MM.1S (cell line): ENCODE data around the gene ZBTB24.

Experiments
- DNase-seq: peaks from one replicate; pipeline ENCODE4 v3.0.0-alpha.2; 2015
- H2AFZ ChIP-seq: fragments of 300-600 bp; sonication (generic); 2 replicates; pipeline ENCODE4 v1.6.0; 2016; ENCODE audit warnings: antibody characterized with exemption, low read length
- H3F3A ChIP-seq: fragments of 300-600 bp; sonication (generic); 2 replicates; pipeline ENCODE4 v1.6.1; 2016; ENCODE audit warnings: mild to moderate bottlenecking, antibody characterized with exemption, low read length, moderate library complexity, mixed read lengths; ENCODE audit not compliant: insufficient read depth
- H3K27ac ChIP-seq: fragments of 300-600 bp; sonication (generic); 2 replicates; pipeline ENCODE4 v1.5.1; 2016; ENCODE audit warnings: mild to moderate bottlenecking, low read length
- H3K27me3 ChIP-seq: fragments of 300-600 bp; sonication (generic); replicated peaks from 2 replicates; pipeline ENCODE4 v1.6.0; 2016; ENCODE audit warnings: low read length; ENCODE audit not compliant: insufficient read depth
- H3K36me3 ChIP-seq: fragments of 300-600 bp; sonication (generic); replicated peaks from 2 replicates; pipeline ENCODE4 v1.6.1; 2016; ENCODE audit warnings: mild to moderate bottlenecking, low read length, mixed read lengths; ENCODE audit not compliant: insufficient read depth
- H3K4me1 ChIP-seq: fragments of 300-600 bp; sonication (generic); 2 replicates; pipeline ENCODE4 v1.6.1; 2016; ENCODE audit warnings: low read length, mixed read lengths
- H3K4me2 ChIP-seq: fragments of 300-600 bp; sonication (generic); 2 replicates; pipeline ENCODE4 v1.6.0; 2016; ENCODE audit warnings: low read depth, low read length
- H3K4me3 ChIP-seq: fragments of 300-600 bp; sonication (generic); 2 replicates; pipeline ENCODE4 v1.5.1; 2016; ENCODE audit warnings: low read length, mixed read lengths
- H3K79me2 ChIP-seq: fragments of 300-600 bp; sonication (generic); 2 replicates; pipeline ENCODE4 v1.6.1; 2016; ENCODE audit warnings: mixed run types, low read length, mixed read lengths
- H3K9ac ChIP-seq: fragments of 300-600 bp; sonication (generic); 2 replicates; pipeline ENCODE4 v1.6.1; 2016; ENCODE audit warnings: low read length, mixed read lengths
- H3K9me2 ChIP-seq: fragments of 300-600 bp; sonication (generic); replicated peaks from 2 replicates; pipeline ENCODE4 v1.6.1; 2016; ENCODE audit warnings: mild to moderate bottlenecking, low read length, mixed read lengths; ENCODE audit not compliant: insufficient read depth
- H3K9me3 ChIP-seq: fragments of 300-600 bp; sonication (generic); replicated peaks from 2 replicates; pipeline ENCODE4 v1.6.1; 2016; ENCODE audit warnings: mild to moderate bottlenecking, low read length, mixed read lengths; ENCODE audit not compliant: insufficient read depth
- H4K20me1 ChIP-seq: fragments of 300-600 bp; sonication (generic); 2 replicates; pipeline ENCODE4 v1.6.1; 2016; ENCODE audit warnings: mild to moderate bottlenecking, low read length, moderate library complexity, mixed read lengths; ENCODE audit not compliant: insufficient read depth
- EZH2 ChIP-seq: fragments of 300-600 bp; sonication (generic); optimal IDR thresholded peaks from 2 replicates; pipeline ENCODE3; 2017; ENCODE audit warnings: low read depth, mild to moderate bottlenecking, antibody characterized with exemption, low read length, mixed read lengths
- EZH2phosphoT487 ChIP-seq: fragments of 300-600 bp; sonication (generic); IDR thresholded peaks from 2 replicates; pipeline ENCODE4 v1.6.1; 2018; ENCODE audit warnings: antibody characterized with exemption, low read length
- TF ChIP-seq, protein P1 (sequence below): fragments of 300-600 bp; sonication (generic); IDR thresholded peaks from 2 replicates; pipeline ENCODE4 v1.5.1; 2016; ENCODE audit warnings: antibody characterized with exemption, low read length, mixed read lengths

Gene ZBTB24

GRCh38 chr6:109503327-109504224 lies 20.6 kb upstream of the ZBTB24 start:
- no peak overlapping the region for H3K9ac ChIP-seq
- no peaks in the 10 kb centered on the region for H3K4me1 ChIP-seq
- no peaks in the 10 kb centered on the region for H3K27me3 ChIP-seq
- no peaks in the 10 kb centered on the region for H3K9me2 ChIP-seq
- no peak overlapping the region for H2AFZ ChIP-seq
- H3K4me3 ChIP-seq: no peak overlapping the region
- no peak overlapping the region for H3K4me2 ChIP-seq
- no peaks in the 10 kb centered on the region for H3K36me3 ChIP-seq
- H4K20me1 ChIP-seq: no peaks in the 10 kb centered on the region
- H3K79me2 ChIP-seq: no peaks in the 10 kb centered on the region
- no peak for TF ChIP-seq EZH2
- TF ChIP-seq EZH2phosphoT487: no peak
- TF ChIP-seq, protein P1, sequence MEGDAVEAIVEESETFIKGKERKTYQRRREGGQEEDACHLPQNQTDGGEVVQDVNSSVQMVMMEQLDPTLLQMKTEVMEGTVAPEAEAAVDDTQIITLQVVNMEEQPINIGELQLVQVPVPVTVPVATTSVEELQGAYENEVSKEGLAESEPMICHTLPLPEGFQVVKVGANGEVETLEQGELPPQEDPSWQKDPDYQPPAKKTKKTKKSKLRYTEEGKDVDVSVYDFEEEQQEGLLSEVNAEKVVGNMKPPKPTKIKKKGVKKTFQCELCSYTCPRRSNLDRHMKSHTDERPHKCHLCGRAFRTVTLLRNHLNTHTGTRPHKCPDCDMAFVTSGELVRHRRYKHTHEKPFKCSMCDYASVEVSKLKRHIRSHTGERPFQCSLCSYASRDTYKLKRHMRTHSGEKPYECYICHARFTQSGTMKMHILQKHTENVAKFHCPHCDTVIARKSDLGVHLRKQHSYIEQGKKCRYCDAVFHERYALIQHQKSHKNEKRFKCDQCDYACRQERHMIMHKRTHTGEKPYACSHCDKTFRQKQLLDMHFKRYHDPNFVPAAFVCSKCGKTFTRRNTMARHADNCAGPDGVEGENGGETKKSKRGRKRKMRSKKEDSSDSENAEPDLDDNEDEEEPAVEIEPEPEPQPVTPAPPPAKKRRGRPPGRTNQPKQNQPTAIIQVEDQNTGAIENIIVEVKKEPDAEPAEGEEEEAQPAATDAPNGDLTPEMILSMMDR: no peak
- no peaks in the 10 kb centered on the region for H3F3A ChIP-seq
- H3K9me3 ChIP-seq: no peaks in the 10 kb centered on the region
- H3K27ac ChIP-seq: no peak overlapping the region
- no peak for DNase-seq

GRCh38 chr6:109498936-109499335 lies 15.9 kb upstream of the ZBTB24 start:
- Histone ChIP-seq H3K4me3 (no peak overlapping the region), H3K36me3 (no peaks in the 10 kb centered on the region), H3K4me2 (no peak overlapping the region), H3K79me2 (no peaks in the 10 kb centered on the region), H3F3A (no peaks in the 10 kb centered on the region), H4K20me1 (no peaks in the 10 kb centered on the region), H3K9ac (no peak overlapping the region), H3K4me1 (no peaks in the 10 kb centered on the region), H3K9me3 (no peaks in the 10 kb centered on the region), H2AFZ (no peak overlapping the region), H3K27ac (no peak overlapping the region), H3K9me2 (no peaks in the 10 kb centered on the region), H3K27me3 (no peaks in the 10 kb centered on the region)
- TF ChIP-seq EZH2 (no peak), EZH2phosphoT487 (no peak)
- no peak for DNase-seq

- Histone ChIP-seq H3K9ac (no peak overlapping the region), H3K27me3 (no peaks in the 10 kb centered on the region), H2AFZ (no peak overlapping the region), H4K20me1 (no peaks in the 10 kb centered on the region), H3K4me2 (no peak overlapping the region), H3K4me3 (no peak overlapping the region), H3K9me2 (no peaks in the 10 kb centered on the region), H3K9me3 (no peaks in the 10 kb centered on the region), H3F3A (no peaks in the 10 kb centered on the region), H3K36me3 (no peaks in the 10 kb centered on the region), H3K27ac (no peak overlapping the region), H3K4me1 (no peaks in the 10 kb centered on the region), H3K79me2 (no peaks in the 10 kb centered on the region)
- TF ChIP-seq, protein P1: no peak
- TF ChIP-seq EZH2phosphoT487 (no peak), EZH2 (no peak)
- DNase-seq: no peak
Measured at GRCh38 chr6:109498052-109498451, 15.0 kb upstream of the ZBTB24 start.
